SK-N-SH treated with all-trans-retinoic acid at 6 μM for 48 hours (cell line): ENCODE data around the gene PDE9A.

Experiments used
- ATAC-seq: fragments of 200-7000 bp; cut with Tn5 transposase; 3 replicates; pipeline ENCODE4 v1.9.1; 2020; ENCODE audit warnings: mild to moderate bottlenecking, moderate library complexity
- ARNTL ChIP-seq: fragments of 450-650 bp; formaldehyde crosslinking; IDR thresholded peaks from 2 replicates; pipeline ENCODE4 v1.5.0; 2020; ENCODE audit warnings: low read depth, mild to moderate bottlenecking, moderate library complexity, borderline replicate concordance
- BACH2 ChIP-seq: fragments of 250-450 bp; sonication (Bioruptor Pico); IDR thresholded peaks from 2 replicates; pipeline ENCODE4 v1.9.0; 2021; ENCODE audit warnings: mild to moderate bottlenecking, borderline replicate concordance
- CSDC2 ChIP-seq: fragments of 250-450 bp; sonication (Bioruptor Pico); IDR thresholded peaks from 2 replicates; pipeline ENCODE4 v1.5.0; 2020; ENCODE audit warnings: mild to moderate bottlenecking, moderate library complexity
- ESRRG ChIP-seq: fragments of 250-450 bp; sonication (Bioruptor Pico); IDR thresholded peaks from 2 replicates; pipeline ENCODE4 v1.6.1; 2021; ENCODE audit warnings: mild to moderate bottlenecking
- ISL1 ChIP-seq: fragments of 250-450 bp; sonication (Bioruptor Pico); IDR thresholded peaks from 2 replicates; pipeline ENCODE4 v2.1.2; 2022; ENCODE audit warnings: mild to moderate bottlenecking, moderate library complexity
- OSR1 ChIP-seq: fragments of 250-450 bp; sonication (Bioruptor Pico); IDR thresholded peaks from 2 replicates; pipeline ENCODE4 v1.8.0; 2022; ENCODE audit warnings: moderate library complexity, mild to moderate bottlenecking, inconsistent platforms
- PPARA ChIP-seq: fragments of 250-450 bp; sonication (Bioruptor Pico); IDR thresholded peaks from 2 replicates; pipeline ENCODE4 v1.5.0; 2020; ENCODE audit warnings: mild to moderate bottlenecking, borderline replicate concordance
- RARB ChIP-seq: fragments of 250-450 bp; sonication (Bioruptor Pico); IDR thresholded peaks from 2 replicates; pipeline ENCODE4 v1.8.0; 2021; ENCODE audit warnings: mild to moderate bottlenecking, moderate library complexity
- SNAI2 ChIP-seq: fragments of 250-450 bp; sonication (Bioruptor Pico); IDR thresholded peaks from 2 replicates; pipeline ENCODE4 v1.5.0; 2020; ENCODE audit warnings: mild to moderate bottlenecking, moderate library complexity
- TCF4 ChIP-seq: fragments of 250-450 bp; sonication (Bioruptor Pico); IDR thresholded peaks from 2 replicates; pipeline ENCODE4 v1.8.0; 2021; ENCODE audit warnings: mild to moderate bottlenecking, moderate library complexity, borderline replicate concordance
- ZC3H10 ChIP-seq: fragments of 250-450 bp; sonication (Bioruptor Pico); IDR thresholded peaks from 2 replicates; pipeline ENCODE4 v1.5.1; 2021; ENCODE audit warnings: mild to moderate bottlenecking, moderate library complexity
- ZFP3 ChIP-seq: fragments of 250-450 bp; sonication (Bioruptor Pico); IDR thresholded peaks from 2 replicates; pipeline ENCODE4 v1.5.0; 2020; ENCODE audit warnings: mild to moderate bottlenecking, moderate library complexity
- ZFP30 ChIP-seq: fragments of 450-650 bp; formaldehyde crosslinking; IDR thresholded peaks from 2 replicates; pipeline ENCODE4 v1.5.0; 2022; ENCODE audit warnings: mild to moderate bottlenecking, moderate library complexity
- ZNF565 ChIP-seq: fragments of 450-650 bp; formaldehyde crosslinking; conservative IDR thresholded peaks from 2 replicates; pipeline ENCODE4 v1.5.0; 2020; ENCODE audit warnings: low read depth, mild to moderate bottlenecking, moderate library complexity
- ZNF70 ChIP-seq: fragments of 450-650 bp; formaldehyde crosslinking; IDR thresholded peaks from 2 replicates; pipeline ENCODE4 v1.5.0; 2020; ENCODE audit warnings: mild to moderate bottlenecking, moderate library complexity
- ZNF8 ChIP-seq: fragments of 450-650 bp; formaldehyde crosslinking; IDR thresholded peaks from 2 replicates; pipeline ENCODE4 v1.5.0; 2020; ENCODE audit warnings: mild to moderate bottlenecking, moderate library complexity
- TF ChIP-seq, protein P1 (sequence below): fragments of 250-450 bp; sonication (Bioruptor Pico); IDR thresholded peaks from 2 replicates; pipeline ENCODE4 v1.8.0; 2021; ENCODE audit warnings: low read depth, mild to moderate bottlenecking, moderate library complexity, borderline replicate concordance
- TF ChIP-seq, protein P2 (sequence below): fragments of 250-450 bp; sonication (Bioruptor Pico); IDR thresholded peaks from 2 replicates; pipeline ENCODE4 v1.5.1; 2020; ENCODE audit warnings: low read depth, mild to moderate bottlenecking, moderate library complexity
- TF ChIP-seq, protein P3 (sequence below): fragments of 250-450 bp; sonication (Bioruptor Pico); IDR thresholded peaks from 2 replicates; pipeline ENCODE4 v1.5.0; 2020; ENCODE audit warnings: mild to moderate bottlenecking, moderate library complexity

The PDE9A gene

DNA sequence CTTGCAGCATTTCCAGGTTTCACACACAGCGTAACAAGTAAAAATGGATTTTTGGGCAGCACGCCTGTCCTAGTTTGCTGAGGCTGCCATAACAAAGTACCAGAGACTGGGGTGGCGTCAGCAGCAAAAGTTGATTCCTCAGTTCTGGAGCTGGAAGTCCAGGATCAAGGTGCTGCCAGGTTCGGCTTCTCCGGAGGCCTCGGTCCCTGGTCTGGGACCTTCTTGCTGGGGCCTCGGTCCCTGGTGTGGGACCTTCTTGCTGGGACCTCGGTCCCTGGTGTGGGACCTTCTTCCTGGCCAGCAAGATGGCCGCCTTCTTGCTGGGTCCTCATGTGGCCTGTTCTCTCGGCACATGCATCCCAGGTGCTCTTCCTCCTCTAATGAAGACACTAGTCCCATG is 104.0 kb downstream of the PDE9A start:
- no peak for TF ChIP-seq CSDC2
- no peak for TF ChIP-seq ZFP30 (CRISPR knock-in tag)
- TF ChIP-seq ZNF565 (CRISPR knock-in tag), result no peak
- TF ChIP-seq, protein P1, sequence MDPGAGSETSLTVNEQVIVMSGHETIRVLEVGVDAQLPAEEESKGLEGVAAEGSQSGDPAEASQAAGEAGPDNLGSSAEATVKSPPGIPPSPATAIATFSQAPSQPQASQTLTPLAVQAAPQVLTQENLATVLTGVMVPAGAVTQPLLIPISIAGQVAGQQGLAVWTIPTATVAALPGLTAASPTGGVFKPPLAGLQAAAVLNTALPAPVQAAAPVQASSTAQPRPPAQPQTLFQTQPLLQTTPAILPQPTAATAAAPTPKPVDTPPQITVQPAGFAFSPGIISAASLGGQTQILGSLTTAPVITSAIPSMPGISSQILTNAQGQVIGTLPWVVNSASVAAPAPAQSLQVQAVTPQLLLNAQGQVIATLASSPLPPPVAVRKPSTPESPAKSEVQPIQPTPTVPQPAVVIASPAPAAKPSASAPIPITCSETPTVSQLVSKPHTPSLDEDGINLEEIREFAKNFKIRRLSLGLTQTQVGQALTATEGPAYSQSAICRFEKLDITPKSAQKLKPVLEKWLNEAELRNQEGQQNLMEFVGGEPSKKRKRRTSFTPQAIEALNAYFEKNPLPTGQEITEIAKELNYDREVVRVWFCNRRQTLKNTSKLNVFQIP (CRISPR knock-in tag), result no peak
- TF ChIP-seq ZNF70 (CRISPR knock-in tag), result no peak
- TF ChIP-seq, protein P2, sequence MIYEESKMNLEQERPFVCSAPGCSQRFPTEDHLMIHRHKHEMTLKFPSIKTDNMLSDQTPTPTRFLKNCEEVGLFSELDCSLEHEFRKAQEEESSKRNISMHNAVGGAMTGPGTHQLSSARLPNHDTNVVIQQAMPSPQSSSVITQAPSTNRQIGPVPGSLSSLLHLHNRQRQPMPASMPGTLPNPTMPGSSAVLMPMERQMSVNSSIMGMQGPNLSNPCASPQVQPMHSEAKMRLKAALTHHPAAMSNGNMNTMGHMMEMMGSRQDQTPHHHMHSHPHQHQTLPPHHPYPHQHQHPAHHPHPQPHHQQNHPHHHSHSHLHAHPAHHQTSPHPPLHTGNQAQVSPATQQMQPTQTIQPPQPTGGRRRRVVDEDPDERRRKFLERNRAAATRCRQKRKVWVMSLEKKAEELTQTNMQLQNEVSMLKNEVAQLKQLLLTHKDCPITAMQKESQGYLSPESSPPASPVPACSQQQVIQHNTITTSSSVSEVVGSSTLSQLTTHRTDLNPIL, result no peak
- no peak for TF ChIP-seq ESRRG
- TF ChIP-seq, protein P3, sequence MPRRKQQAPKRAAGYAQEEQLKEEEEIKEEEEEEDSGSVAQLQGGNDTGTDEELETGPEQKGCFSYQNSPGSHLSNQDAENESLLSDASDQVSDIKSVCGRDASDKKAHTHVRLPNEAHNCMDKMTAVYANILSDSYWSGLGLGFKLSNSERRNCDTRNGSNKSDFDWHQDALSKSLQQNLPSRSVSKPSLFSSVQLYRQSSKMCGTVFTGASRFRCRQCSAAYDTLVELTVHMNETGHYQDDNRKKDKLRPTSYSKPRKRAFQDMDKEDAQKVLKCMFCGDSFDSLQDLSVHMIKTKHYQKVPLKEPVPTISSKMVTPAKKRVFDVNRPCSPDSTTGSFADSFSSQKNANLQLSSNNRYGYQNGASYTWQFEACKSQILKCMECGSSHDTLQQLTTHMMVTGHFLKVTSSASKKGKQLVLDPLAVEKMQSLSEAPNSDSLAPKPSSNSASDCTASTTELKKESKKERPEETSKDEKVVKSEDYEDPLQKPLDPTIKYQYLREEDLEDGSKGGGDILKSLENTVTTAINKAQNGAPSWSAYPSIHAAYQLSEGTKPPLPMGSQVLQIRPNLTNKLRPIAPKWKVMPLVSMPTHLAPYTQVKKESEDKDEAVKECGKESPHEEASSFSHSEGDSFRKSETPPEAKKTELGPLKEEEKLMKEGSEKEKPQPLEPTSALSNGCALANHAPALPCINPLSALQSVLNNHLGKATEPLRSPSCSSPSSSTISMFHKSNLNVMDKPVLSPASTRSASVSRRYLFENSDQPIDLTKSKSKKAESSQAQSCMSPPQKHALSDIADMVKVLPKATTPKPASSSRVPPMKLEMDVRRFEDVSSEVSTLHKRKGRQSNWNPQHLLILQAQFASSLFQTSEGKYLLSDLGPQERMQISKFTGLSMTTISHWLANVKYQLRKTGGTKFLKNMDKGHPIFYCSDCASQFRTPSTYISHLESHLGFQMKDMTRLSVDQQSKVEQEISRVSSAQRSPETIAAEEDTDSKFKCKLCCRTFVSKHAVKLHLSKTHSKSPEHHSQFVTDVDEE (CRISPR knock-in tag), result no peak
- TF ChIP-seq ISL1, result no peak
- TF ChIP-seq PPARA (CRISPR knock-in tag), result no peak
- no peak for TF ChIP-seq BACH2 (CRISPR knock-in tag)
- no peak for TF ChIP-seq TCF4 (CRISPR knock-in tag)
- TF ChIP-seq, all 23 proteins: peak for 0
- no peak for ATAC-seq

DNA sequence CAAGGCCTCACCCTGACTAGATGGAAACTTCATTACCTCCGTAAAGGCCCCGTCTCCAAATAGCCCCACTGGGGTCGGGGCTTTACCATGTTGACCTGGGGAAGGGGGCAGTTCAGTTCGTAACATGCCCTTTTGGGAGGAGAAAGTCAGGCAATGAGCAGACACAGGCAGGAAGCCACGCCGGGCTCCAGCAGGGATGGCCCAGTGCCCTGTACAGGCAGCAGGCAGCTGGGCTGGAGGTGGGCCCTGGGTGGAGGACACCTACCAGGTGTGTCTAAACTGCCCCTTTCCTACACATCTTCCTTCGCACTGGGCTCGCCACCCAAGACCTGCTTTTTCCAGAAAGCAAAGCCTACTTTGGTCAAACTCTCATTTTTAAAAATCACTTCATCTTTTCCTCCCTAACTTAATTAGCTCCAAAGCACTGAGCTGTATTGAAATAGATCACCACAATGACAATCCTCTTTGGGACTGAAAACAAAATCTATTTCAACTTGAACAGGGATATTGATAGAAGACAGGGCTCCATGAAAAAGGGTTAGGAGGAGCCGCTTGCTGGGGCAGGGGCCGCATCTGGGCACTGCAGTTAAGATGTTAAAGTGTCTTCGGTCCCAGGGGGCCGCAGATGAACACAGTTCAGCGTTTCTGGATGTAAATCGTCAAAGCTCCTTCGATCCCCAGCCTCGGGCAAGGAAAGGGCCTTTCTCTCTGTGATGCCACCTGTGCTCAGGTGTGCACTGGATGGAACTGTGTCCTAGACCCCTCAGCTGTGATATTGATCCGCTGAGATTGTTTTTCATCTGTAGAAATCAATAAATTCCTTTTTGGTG is 104.6 kb downstream of the PDE9A start:
- no peak for ATAC-seq
- TF ChIP-seq, protein P1 (CRISPR knock-in tag), result no peak
- no peak for TF ChIP-seq ARNTL (CRISPR knock-in tag)
- no peak for TF ChIP-seq RARB
- TF ChIP-seq SNAI2 (CRISPR knock-in tag), result no peak
- no peak for TF ChIP-seq OSR1 (CRISPR knock-in tag)

DNA sequence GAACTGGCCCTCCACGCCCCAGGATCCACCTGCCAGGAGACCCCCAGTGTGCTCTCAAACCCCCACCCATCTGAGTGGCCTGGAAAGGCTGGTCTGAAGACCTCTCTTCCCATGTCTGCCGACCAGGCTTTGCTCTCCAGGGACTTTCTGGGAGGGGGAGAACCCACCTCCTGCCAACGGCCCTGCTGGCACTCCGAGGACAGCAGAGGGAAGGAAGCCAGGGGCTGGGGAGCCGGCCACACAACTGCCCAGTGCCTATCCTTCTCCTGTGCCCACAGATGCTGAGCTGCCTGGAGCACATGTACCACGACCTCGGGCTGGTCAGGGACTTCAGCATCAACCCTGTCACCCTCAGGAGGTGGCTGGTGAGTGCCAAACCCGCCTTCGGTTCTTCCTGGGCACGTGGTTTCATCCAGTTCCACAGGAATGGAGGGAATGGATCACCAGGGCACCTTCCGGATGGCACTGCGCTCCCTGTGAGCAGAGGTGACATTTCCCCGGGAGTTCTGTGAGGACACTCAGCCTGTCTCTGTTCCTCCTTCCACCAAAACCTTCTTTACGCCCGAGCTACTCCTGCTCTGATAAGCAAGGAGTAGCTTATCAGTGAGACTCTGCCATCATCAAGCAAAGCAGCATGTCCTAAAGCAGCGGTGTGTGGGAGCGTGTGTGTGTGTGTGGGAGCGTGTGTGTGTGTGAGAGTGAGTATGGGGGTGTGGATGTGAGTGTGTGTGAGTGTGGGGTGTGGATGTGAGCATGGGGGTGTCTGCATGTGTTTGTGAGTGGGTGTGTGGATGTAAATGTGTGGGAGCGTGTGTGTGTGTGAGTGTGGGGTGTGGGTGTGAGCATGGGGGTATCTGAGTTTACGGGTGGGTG is 105.5 kb downstream of the PDE9A start:
- TF ChIP-seq SNAI2 (CRISPR knock-in tag) (no peak), ZNF8 (CRISPR knock-in tag) (no peak), ARNTL (CRISPR knock-in tag) (no peak), TCF4 (CRISPR knock-in tag) (no peak), ZFP3 (CRISPR knock-in tag) (no peak), RARB (no peak), OSR1 (CRISPR knock-in tag) (no peak), BACH2 (CRISPR knock-in tag) (no peak), ZC3H10 (CRISPR knock-in tag) (no peak), PPARA (CRISPR knock-in tag) (no peak), ZFP30 (CRISPR knock-in tag) (no peak)
- TF ChIP-seq, protein P1 (CRISPR knock-in tag), result no peak
- TF ChIP-seq, protein P3 (CRISPR knock-in tag), result no peak
- TF ChIP-seq, protein P2, result no peak
- no peak for ATAC-seq
